ENCODE measurements around the gene APOBEC3A. TPM values are rescaled to one million over a fixed set of nuclear protein-coding genes. Genes with fewer than 3 reads are reported as not detected.

The APOBEC3A gene
- total RNA-seq, 1 donor from 2014 or later, result not detected

DNA sequence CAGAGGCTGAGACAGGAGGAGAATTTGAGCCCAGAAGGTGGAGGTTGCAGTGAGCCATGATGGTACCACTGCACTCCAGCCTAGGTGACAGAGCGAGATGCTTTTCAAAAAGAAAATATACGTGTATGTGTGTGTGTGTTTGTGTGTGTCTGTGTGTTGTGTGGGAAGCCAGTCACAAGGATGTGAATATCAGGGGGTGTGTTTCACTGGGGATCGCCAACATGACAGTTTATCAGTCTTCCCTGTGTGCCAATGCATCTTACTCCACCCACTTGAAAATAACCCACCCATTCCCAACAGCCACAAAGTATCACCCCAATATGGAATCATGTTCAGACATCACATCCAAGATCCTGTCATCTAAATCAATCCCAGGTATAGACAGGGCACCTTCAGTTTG lies 14.4 kb downstream of the APOBEC3A start:
- H3K27ac Mint-ChIP-seq, result no peak overlapping the region
- no peak for ATAC-seq (ENCODE audit: low read depth)
- H3K9me3 Mint-ChIP-seq, result no peaks in the 10 kb centered on the region
- peaks cover 19% of the 10 kb centered on the region for H3K4me1 Mint-ChIP-seq
- no peak for TF ChIP-seq CTCF (IDR thresholded peaks at IDR 0.05)
- intact Hi-C loops (cut with micrococcal nuclease), result loop anchor here (5.0 kb wide), 1 partner anchor 44 kb away; no protein-coding TSS in a partner anchor
- H3K36me3 Mint-ChIP-seq (ENCODE audit: low read depth), result no peaks in the 10 kb centered on the region
- H3K27me3 Mint-ChIP-seq, result peaks cover 6% of the 10 kb centered on the region
- DNase-seq, result no peak
- CTCF ChIA-PET, result interaction anchor here (1.1 to 3.1 kb wide), 3 partner anchors 31 to 102 kb away, joined by 5 to 28 read pairs (median 5); no protein-coding TSS in a partner anchor
- H3K4me3 Mint-ChIP-seq, result no peak overlapping the region
- POLR2A ChIA-PET, result no interaction called here

GRCh38 chr22:38972558-38972957 lies 15.1 kb downstream of the APOBEC3A start:
- H3K4me3 Mint-ChIP-seq, result no peak overlapping the region
- H3K27me3 Mint-ChIP-seq, result peaks cover 6% of the 10 kb centered on the region
- CTCF ChIA-PET, result interaction anchor here (3.1 kb wide), 1 partner anchor 30 kb away, joined by 28 read pairs; no protein-coding TSS in a partner anchor
- TF ChIP-seq CTCF (IDR thresholded peaks at IDR 0.05), result no peak
- no peaks in the 10 kb centered on the region for H3K9me3 Mint-ChIP-seq
- POLR2A ChIA-PET, result interaction anchor here (1.0 kb wide), 1 partner anchor 12 kb away, joined by 4 read pairs; no protein-coding TSS in a partner anchor
- no peak overlapping the region for H3K27ac Mint-ChIP-seq
- peaks cover 11% of the 10 kb centered on the region for H3K4me1 Mint-ChIP-seq
- DNase-seq (no peak), ATAC-seq (ENCODE audit: low read depth) (no peak)
- intact Hi-C loops (cut with micrococcal nuclease), result loop anchor here (5.0 kb wide), 1 partner anchor 45 kb away; no protein-coding TSS in a partner anchor
- H3K36me3 Mint-ChIP-seq (ENCODE audit: low read depth), result no peaks in the 10 kb centered on the region

GRCh38 chr22:38973289-38974169 lies 16.1 kb downstream of the APOBEC3A start:
- intact Hi-C loops (cut with micrococcal nuclease), result loop anchor here (1.0 to 5.0 kb wide), 4 partner anchors 30 to 145 kb away; no protein-coding TSS in a partner anchor

GRCh38 chr22:38974170-38974825 lies 16.9 kb downstream of the APOBEC3A start:
- CTCF ChIA-PET, result interaction anchor here (1.5 to 3.1 kb wide), 5 partner anchors 8 to 337 kb away, joined by 4 to 28 read pairs (median 7); partner anchors contain the start of gene APOBEC3B
- H3K4me3 Mint-ChIP-seq, result no peak overlapping the region

More at GRCh38 chr22:38973289-38974169, 16.1 kb downstream of the APOBEC3A start:
- ChIA-PET CTCF (interaction anchor here (0.7 to 3.1 kb wide), 6 partner anchors 9 to 338 kb away, joined by 3 to 28 read pairs (median 6); partner anchors contain the start of gene APOBEC3B), POLR2A (interaction anchor here (1.0 to 2.0 kb wide), 2 partner anchors 11 to 30 kb away, joined by 4 to 13 read pairs; no protein-coding TSS in a partner anchor)
- no peak for TF ChIP-seq CTCF (IDR thresholded peaks at IDR 0.05)
- ATAC-seq (ENCODE audit: low read depth) (peak; percentile 98), DNase-seq (no peak)
- H3K27ac Mint-ChIP-seq, result peak overlapping the region; percentile 24
- H3K27me3 Mint-ChIP-seq, result peaks cover 6% of the 10 kb centered on the region
- H3K4me3 Mint-ChIP-seq, result no peak overlapping the region
- H3K9me3 Mint-ChIP-seq, result no peaks in the 10 kb centered on the region
- peaks cover 2% of the 10 kb centered on the region for H3K4me1 Mint-ChIP-seq
- H3K36me3 Mint-ChIP-seq (ENCODE audit: low read depth), result no peaks in the 10 kb centered on the region

More at GRCh38 chr22:38974170-38974825, 16.9 kb downstream of the APOBEC3A start:
- POLR2A ChIA-PET, result interaction anchor here (2.0 kb wide), 1 partner anchor 29 kb away, joined by 13 read pairs; no protein-coding TSS in a partner anchor
- TF ChIP-seq CTCF (IDR thresholded peaks at IDR 0.05), result no peak
- Mint-ChIP-seq H3K4me1 (peaks cover 2% of the 10 kb centered on the region), H3K27me3 (peaks cover 6% of the 10 kb centered on the region), H3K9me3 (no peaks in the 10 kb centered on the region), H3K36me3 (ENCODE audit: low read depth) (no peaks in the 10 kb centered on the region), H3K27ac (no peak overlapping the region)
- DNase-seq (no peak), ATAC-seq (ENCODE audit: low read depth) (no peak)
- intact Hi-C loops (cut with micrococcal nuclease), result loop anchor here (5.0 kb wide), 1 partner anchor 47 kb away; no protein-coding TSS in a partner anchor

Measured in activated B cell treated with CpG ODN at 0.5 μM for 24 hours (primary cell).